T-helper 2 cell treated with Interferon-gamma antibody and Interleukin-4, amounts not matched to agents 5 μg/mL and 100 μg/mL, for 36 hours (primary cell): ENCODE results near the gene SLC25A4.
A peak's percentile ranks its signal among the peaks of the same experiment; 100 is the strongest.
"Not testable (repeated sequence)": the region's sequence is repeated elsewhere in the genome, so short reads cannot be mapped to it uniquely, and the experiment has no call there.

Experiments
- DNase-seq: peaks from one replicate; pipeline ENCODE4 v3.0.0; 2021; ENCODE audit warnings: low spot score
- H3K27ac Mint-ChIP-seq: one replicate; pipeline ENCODE4 v1.8.0; 2021; ENCODE audit warnings: mild to moderate bottlenecking, mixed read lengths
- H3K27me3 Mint-ChIP-seq: one replicate; pipeline ENCODE4 v1.8.0; 2021; ENCODE audit warnings: low read depth, mixed read lengths
- H3K36me3 Mint-ChIP-seq: one replicate; pipeline ENCODE4 v1.8.0; 2021; ENCODE audit warnings: low read depth, mixed read lengths
- H3K4me1 Mint-ChIP-seq: one replicate; pipeline ENCODE4 v1.8.0; 2021; ENCODE audit warnings: low read depth, mixed read lengths
- H3K4me3 Mint-ChIP-seq: one replicate; pipeline ENCODE4 v1.8.0; 2022; ENCODE audit warnings: mild to moderate bottlenecking, moderate library complexity, mixed read lengths
- H3K9me3 Mint-ChIP-seq: one replicate; pipeline ENCODE4 v1.8.0; 2021; ENCODE audit warnings: mixed read lengths

SLC25A4 gene

DNA sequence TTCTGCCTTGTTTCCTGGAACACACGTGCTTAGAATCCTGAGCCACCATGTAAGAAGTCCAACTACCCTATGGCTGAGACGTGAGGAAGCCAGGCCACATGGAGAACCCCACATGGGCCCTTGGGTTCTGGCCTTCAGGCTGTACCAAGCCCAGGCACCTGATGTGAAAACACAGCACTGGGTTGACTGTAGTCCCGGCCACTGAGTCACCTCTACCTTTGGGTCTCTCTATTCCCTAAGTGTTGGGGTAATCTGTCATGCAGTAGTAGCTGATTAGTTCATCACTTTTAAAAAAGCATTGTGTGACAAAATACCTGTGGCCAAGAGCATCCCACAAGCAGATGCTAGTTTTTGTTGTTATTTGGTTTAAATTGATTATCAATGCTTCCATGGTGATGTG lies 36.4 kb downstream of the SLC25A4 start:
- no peak for DNase-seq
- Mint-ChIP-seq H3K4me1 (peaks cover 10% of the 10 kb centered on the region), H3K9me3 (no peaks in the 10 kb centered on the region), H3K4me3 (no peak overlapping the region), H3K27ac (no peak overlapping the region), H3K36me3 (peaks cover 20% of the 10 kb centered on the region), H3K27me3 (no peaks in the 10 kb centered on the region)

DNA sequence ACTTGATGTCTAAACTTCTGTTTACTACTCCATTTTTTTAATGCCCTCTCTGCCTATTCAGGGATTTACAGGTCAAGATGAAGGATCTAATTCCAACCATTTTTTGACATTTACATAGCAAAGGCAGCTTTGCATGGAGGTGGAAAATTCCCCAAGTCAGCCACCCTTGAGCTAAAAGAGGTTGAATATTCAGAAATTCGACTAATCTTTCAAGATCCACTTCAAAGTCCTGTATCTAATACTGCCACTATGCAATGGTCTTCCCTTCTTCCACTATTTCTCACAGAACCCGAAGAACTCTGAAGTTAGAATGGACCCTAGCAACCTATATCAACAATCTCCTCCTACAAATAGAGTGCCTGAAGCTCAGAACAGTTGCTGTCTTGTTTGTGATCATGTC lies 39.2 kb downstream of the SLC25A4 start:
- Mint-ChIP-seq H3K4me1 (peaks cover 15% of the 10 kb centered on the region), H3K27me3 (no peaks in the 10 kb centered on the region), H3K36me3 (peaks cover 13% of the 10 kb centered on the region), H3K4me3 (no peak overlapping the region), H3K9me3 (no peaks in the 10 kb centered on the region), H3K27ac (no peak overlapping the region)
- DNase-seq, result no peak

GRCh38 chr4:185183622-185184281 lies 40.7 kb downstream of the SLC25A4 start:
- Mint-ChIP-seq H3K9me3 (no peaks in the 10 kb centered on the region), H3K27ac (no peak overlapping the region), H3K4me3 (no peak overlapping the region), H3K36me3 (peaks cover 18% of the 10 kb centered on the region), H3K4me1 (peaks cover 15% of the 10 kb centered on the region), H3K27me3 (no peaks in the 10 kb centered on the region)
- DNase-seq, result peak; percentile 48

- Mint-ChIP-seq H3K27ac (no peak overlapping the region), H3K9me3 (no peaks in the 10 kb centered on the region), H3K4me3 (no peak overlapping the region), H3K4me1 (peaks cover 14% of the 10 kb centered on the region), H3K27me3 (no peaks in the 10 kb centered on the region), H3K36me3 (peaks cover 28% of the 10 kb centered on the region)
- no peak for DNase-seq
These were observed 43.7 kb downstream of the SLC25A4 start for GRCh38 chr4:185186769-185187168.

DNA sequence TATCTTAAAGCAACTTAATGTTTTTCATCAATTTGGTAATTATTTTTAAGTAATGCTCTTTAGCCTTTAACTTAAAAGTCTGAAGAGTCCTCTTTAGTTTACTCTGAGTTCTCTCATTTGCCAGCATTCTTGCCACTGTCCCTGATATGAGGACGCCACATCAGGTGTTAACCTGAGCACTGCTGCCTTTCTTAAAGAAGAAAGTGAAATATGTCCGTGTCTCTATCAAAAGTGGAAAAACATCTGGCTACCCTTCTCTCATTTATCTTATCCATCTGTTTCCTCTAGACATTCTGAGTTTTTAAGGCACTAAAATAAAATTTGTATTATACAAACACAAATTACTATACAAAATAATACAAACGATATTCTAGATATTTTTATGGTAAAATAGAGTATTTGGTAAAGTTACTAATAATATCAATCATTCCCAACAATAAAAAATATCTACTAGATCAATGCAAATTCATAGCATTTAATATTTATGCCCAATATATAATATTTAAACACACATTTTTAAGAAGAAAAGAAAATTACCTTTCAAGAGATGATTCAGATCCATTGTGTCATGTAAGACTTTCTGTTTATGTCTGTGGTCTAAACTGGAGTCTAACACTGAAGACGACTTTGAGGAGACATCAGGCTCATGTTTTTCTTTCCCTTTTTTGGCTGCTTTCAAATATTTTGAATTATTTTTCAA lies 46.7 kb downstream of the SLC25A4 start:
- Mint-ChIP-seq H3K36me3 (peaks cover 24% of the 10 kb centered on the region), H3K27ac (no peak overlapping the region), H3K9me3 (no peaks in the 10 kb centered on the region), H3K27me3 (no peaks in the 10 kb centered on the region), H3K4me3 (no peak overlapping the region), H3K4me1 (peaks cover 14% of the 10 kb centered on the region)
- DNase-seq, result no peak

DNA sequence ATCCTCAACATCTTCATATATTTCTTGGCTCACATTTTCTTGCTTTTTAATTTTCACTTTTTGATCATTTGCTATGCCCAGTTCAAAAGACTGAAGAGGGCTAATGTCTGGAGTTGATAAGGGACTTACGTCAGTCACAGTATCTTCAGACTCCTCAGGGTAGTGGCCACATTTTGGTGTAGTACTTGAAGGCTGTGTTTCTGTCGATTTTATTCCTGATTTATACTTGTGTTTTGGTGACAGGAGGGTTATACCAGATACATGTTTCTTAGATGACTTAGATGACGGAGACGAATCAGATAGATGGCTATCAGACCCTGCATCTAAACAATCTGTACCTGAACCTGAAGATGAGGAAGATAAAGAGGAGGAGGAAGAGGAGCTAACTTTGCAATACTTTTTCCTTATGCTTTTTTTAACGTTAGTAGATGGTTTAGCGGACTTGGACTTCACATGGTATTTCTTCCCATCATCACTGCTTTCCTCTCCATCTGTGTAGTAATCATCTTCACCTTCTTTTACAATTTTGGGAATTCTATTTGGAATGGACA lies 47.3 kb downstream of the SLC25A4 start:
- no peak for DNase-seq
- Mint-ChIP-seq H3K4me3 (no peak overlapping the region), H3K4me1 (peaks cover 16% of the 10 kb centered on the region), H3K27me3 (no peaks in the 10 kb centered on the region), H3K9me3 (no peaks in the 10 kb centered on the region), H3K27ac (no peak overlapping the region), H3K36me3 (peaks cover 24% of the 10 kb centered on the region)

DNA sequence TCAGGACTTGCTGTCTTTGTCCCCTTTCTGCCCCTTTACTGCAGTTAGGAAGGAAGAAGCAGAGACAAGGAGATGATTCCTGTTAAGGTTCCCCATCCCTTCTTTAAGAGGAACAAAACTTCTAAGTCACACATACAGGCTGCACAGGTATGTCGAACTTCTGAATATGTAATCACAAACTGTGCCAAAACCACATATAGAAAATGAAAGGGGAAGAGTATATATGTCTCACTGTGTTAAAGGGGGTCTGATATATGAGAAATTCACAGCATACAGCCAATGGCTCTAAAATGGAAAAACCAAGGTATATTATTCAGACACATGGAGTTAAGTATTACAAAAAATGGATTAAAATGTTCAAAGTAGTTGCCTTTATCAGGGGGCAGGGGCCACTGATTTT lies 49.0 kb downstream of the SLC25A4 start:
- H3K27me3 Mint-ChIP-seq, result no peaks in the 10 kb centered on the region
- H3K27ac Mint-ChIP-seq, result no peak overlapping the region
- DNase-seq, result no peak
- H3K9me3 Mint-ChIP-seq, result no peaks in the 10 kb centered on the region
- peaks cover 14% of the 10 kb centered on the region for H3K4me1 Mint-ChIP-seq
- H3K36me3 Mint-ChIP-seq, result peaks cover 21% of the 10 kb centered on the region
- no peak overlapping the region for H3K4me3 Mint-ChIP-seq

GRCh38 chr4:185194924-185195888 lies 52.1 kb downstream of the SLC25A4 start:
- H3K27ac Mint-ChIP-seq, result no peak overlapping the region
- H3K4me3 Mint-ChIP-seq, result no peak overlapping the region
- no peak for DNase-seq
- H3K36me3 Mint-ChIP-seq, result peaks cover 13% of the 10 kb centered on the region
- H3K9me3 Mint-ChIP-seq, result no peaks in the 10 kb centered on the region
- no peaks in the 10 kb centered on the region for H3K27me3 Mint-ChIP-seq
- H3K4me1 Mint-ChIP-seq, result peaks cover 16% of the 10 kb centered on the region

DNA sequence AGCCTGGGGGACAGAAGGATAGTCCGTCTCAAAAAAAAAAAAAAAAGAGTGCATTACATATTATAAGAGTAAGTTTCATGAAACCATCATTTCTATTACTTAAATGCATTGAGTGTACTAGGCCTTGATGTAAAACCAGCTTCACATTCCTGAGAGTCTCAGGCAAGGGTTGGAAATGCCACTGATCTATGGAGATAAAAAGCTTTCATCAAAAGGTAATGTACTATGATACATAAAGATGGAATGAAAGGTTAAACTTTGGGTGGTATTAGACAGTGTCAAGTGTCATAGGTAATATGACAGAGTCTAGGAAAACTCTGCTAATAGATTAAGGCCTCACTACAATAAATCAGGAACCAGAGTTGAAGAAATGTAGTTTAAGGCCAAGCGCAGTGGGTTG lies 53.4 kb downstream of the SLC25A4 start:
- Mint-ChIP-seq H3K9me3 (no peaks in the 10 kb centered on the region), H3K36me3 (peaks cover 5% of the 10 kb centered on the region), H3K27ac (no peak overlapping the region), H3K27me3 (no peaks in the 10 kb centered on the region), H3K4me3 (no peak overlapping the region), H3K4me1 (peaks cover 13% of the 10 kb centered on the region)
- no peak for DNase-seq

DNA sequence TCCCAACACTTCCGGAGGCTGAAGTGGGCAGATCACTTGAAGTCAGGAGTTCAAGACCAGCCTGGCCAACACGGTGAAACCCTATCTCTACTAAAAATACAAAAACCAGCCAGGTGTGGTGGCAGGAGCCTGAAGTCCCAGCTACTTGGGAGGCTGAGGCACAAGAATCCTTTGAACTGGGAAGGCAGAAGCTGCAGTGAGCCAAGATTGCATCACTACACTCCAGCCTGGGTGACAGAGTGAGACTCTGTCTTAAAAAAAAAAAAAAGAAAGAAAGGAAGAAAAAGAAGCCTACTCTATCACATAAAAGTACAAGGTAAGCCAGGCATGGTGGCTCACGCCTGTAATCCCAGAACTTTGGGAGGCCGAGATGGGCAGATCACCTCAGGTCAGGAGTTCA lies 55.1 kb downstream of the SLC25A4 start:
- DNase-seq, H3K4me3 Mint-ChIP-seq, H3K36me3 Mint-ChIP-seq, H3K27ac Mint-ChIP-seq, H3K27me3 Mint-ChIP-seq, H3K9me3 Mint-ChIP-seq: not testable (repeated sequence)
- H3K4me1 Mint-ChIP-seq, result peaks cover 24% of the 10 kb centered on the region
